Aorta (tissue), 5 donors: ENCODE results near the gene HECTD4. TPM values are rescaled to one million over a fixed set of nuclear protein-coding genes. Genes with fewer than 3 reads are reported as not detected.

Experiments
- ATAC-seq: fragments of 200-7000 bp; cut with Tn5 transposase; one replicate; pipeline ENCODE4 v1.9.1; 2022; ENCODE audit warnings: moderate library complexity; ENCODE audit not compliant: low FRiP score
- DNase-seq, 2 donors: peaks; one replicate each; pipeline ENCODE4 v3.0.0-alpha.2; 2020
- H3K27ac ChIP-seq, 2 donors: one replicate each; pipeline ENCODE4 v1.5.1; 2013; ENCODE audit warnings: low read length in 2 of 2, mild to moderate bottlenecking in 2 of 2, moderate library complexity in 2 of 2, control low read depth in 1 of 2, inconsistent platforms in 1 of 2, low read depth in 1 of 2
- H3K27me3 ChIP-seq, 2 donors: one replicate each; pipeline ENCODE4 v1.6.1; 2013; ENCODE audit warnings: control low read depth in 1 of 2, low read length in 1 of 2, mild to moderate bottlenecking in 1 of 2, moderate library complexity in 1 of 2; ENCODE audit not compliant: insufficient read depth in 2 of 2, control insufficient read depth in 1 of 2
- H3K36me3 ChIP-seq, 2 donors: one replicate each; pipeline ENCODE4 v1.6.1; 2013; ENCODE audit warnings: control low read depth in 1 of 2, low read length in 1 of 2, mild to moderate bottlenecking in 1 of 2; ENCODE audit not compliant: insufficient read depth in 2 of 2, control insufficient read depth in 1 of 2
- H3K4me1 ChIP-seq, 2 donors: one replicate each; pipeline ENCODE4 v1.6.1; 2013; ENCODE audit warnings: low read length in 2 of 2, control low read depth in 1 of 2, mild to moderate bottlenecking in 1 of 2, moderate library complexity in 1 of 2; ENCODE audit not compliant: insufficient read depth in 2 of 2, control insufficient read depth in 1 of 2
- H3K4me3 ChIP-seq, 2 donors: one replicate each; pipeline ENCODE4 v1.5.1; 2013; ENCODE audit warnings: low read length in 2 of 2, control low read depth in 1 of 2, mild to moderate bottlenecking in 1 of 2
- H3K9me3 ChIP-seq: one replicate; pipeline ENCODE4 v1.6.1; 2013; ENCODE audit warnings: mild to moderate bottlenecking, low read length; ENCODE audit not compliant: control insufficient read depth
- WGBS, 2 donors: extraction: QIAGEN DNeasy Blood & Tissue Kit; methylation state at CpG; one replicate each; pipeline ENCODE4 v1.1.7; 2013; 5-methylcytosine and 5-hydroxymethylcytosine counted together
- intact Hi-C, 2 donors: fragments of 100-400 bp; cut with DNase I; formaldehyde crosslinking; loops; one replicate each; pipeline versions ENCODE4 v1.14.2 to v1.15.0; 2022
- polyA plus RNA-seq, 2 donors: library from polyadenylated mRNA; stranded (reverse); fragments of 200-250 nt; gene quantifications; one replicate each; pipeline ENCODE4 v1.2.3, GENCODE V29; 2013
- total RNA-seq, 2 donors: library from RNA; stranded (reverse); fragmentation: NEBNext Ultra II Directional; extraction: Animal tissue kit (Norgen Biotek cat#: 25700); gene quantifications; one replicate each; pipeline ENCODE4 v1.2.1, GENCODE V29; 2021
- donor health status: healthy with polysubstance abuse.
- donor health status: Bipolar disorder and iron deficiency.
- donor health status: DM: no; HTN: no; CAD: no.
- donor health status: DM: no; HTN: no; CAD: no.
- donor health status: DM: yes; HTN: yes; CAD: no.

The HECTD4 gene
- total and polyA plus RNA-seq, 4 donors, result 16.0 to 78.5 (median 44.5) TPM

GRCh38 chr12:112176321-112177010, 205.8 kb downstream of the HECTD4 start:
- 87% methylated on average over 11 of the region's 11 CpGs for WGBS, 2 donors
- peak in 1 of 2 donors; percentile 41 for DNase-seq
- H3K4me1 ChIP-seq, result no peaks in the 10 kb centered on the region
- H3K27me3 ChIP-seq, result no peaks in the 10 kb centered on the region
- ATAC-seq, result no peak
- peaks cover 0 to 10% of the 10 kb centered on the region in 2 donors for H3K36me3 ChIP-seq
- intact Hi-C loops, result loop anchor here in 1 of 2 donors (10.0 kb wide), 1 partner anchor 232 kb away; no protein-coding TSS in a partner anchor
- no peak overlapping the region for H3K4me3 ChIP-seq
- no peaks in the 10 kb centered on the region for H3K9me3 ChIP-seq
- no peak overlapping the region for H3K27ac ChIP-seq

GRCh38 chr12:112175361-112176155, 206.7 kb downstream of the HECTD4 start:
- Histone ChIP-seq H3K27ac (no peak overlapping the region), H3K36me3 (peaks cover 0 to 14% of the 10 kb centered on the region in 2 donors), H3K27me3 (no peaks in the 10 kb centered on the region), H3K9me3 (no peaks in the 10 kb centered on the region), H3K4me3 (no peak overlapping the region), H3K4me1 (no peaks in the 10 kb centered on the region)
- DNase-seq (peak in 1 of 2 donors; percentile 38), ATAC-seq (no peak)
- intact Hi-C loops, result loop anchor here in 1 of 2 donors (10.0 kb wide), 1 partner anchor 231 kb away; no protein-coding TSS in a partner anchor
- 93% methylated on average over 20 of the region's 20 CpGs for WGBS, 2 donors

- intact Hi-C loops, result loop anchor here in 1 of 2 donors (10.0 kb wide), 1 partner anchor 228 kb away; no protein-coding TSS in a partner anchor
- Histone ChIP-seq H3K27ac (no peak overlapping the region), H3K36me3 (peaks cover 0 to 8% of the 10 kb centered on the region in 2 donors), H3K4me3 (no peak overlapping the region), H3K27me3 (no peaks in the 10 kb centered on the region), H3K9me3 (no peaks in the 10 kb centered on the region), H3K4me1 (no peaks in the 10 kb centered on the region)
- WGBS, 2 donors, result 96 to 97% methylated on average over 21 of the region's 21 CpGs
- DNase-seq (peak in 1 of 2 donors; percentile 59), ATAC-seq (no peak)
Measured at GRCh38 chr12:112172556-112173324, 209.5 kb downstream of the HECTD4 start.

DNA sequence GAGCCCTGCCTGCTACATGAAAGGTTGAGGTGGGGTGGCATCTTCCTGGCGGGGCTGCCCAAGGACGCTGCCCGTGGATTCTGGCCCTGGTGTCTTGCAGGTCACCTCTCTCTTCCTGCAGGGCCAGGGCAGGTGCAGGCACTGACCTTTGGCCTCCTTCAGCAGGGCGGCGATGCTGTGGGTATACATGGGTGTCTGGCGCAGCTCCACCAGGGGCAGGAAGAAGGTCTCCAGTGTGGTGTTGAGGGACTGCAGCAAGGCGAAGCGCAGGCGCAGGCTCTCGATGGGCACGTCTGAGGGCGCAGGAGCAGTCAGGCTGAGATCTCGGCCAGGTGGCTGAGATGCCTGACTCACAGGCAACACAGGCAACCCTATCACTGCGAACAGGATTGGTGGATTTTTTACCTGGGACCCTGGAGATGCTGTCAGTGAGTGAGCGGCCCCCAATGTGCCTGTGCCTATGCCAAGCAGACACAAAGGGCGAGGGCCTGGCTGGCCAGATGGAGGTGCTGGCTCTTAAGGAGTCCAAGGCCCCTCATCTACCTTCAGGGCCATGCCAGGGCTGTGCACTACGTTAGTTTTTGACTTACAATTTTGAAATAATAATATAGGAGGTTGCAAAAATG, 211.1 kb downstream of the HECTD4 start:
- DNase-seq, result peak in 1 of 2 donors; percentile 69
- Histone ChIP-seq H3K4me3 (no peak overlapping the region), H3K36me3 (peaks cover 0 to 8% of the 10 kb centered on the region in 2 donors), H3K27me3 (no peaks in the 10 kb centered on the region), H3K9me3 (no peaks in the 10 kb centered on the region), H3K27ac (no peak overlapping the region), H3K4me1 (no peaks in the 10 kb centered on the region)
- intact Hi-C loops, result loop anchor here in 1 of 2 donors (10.0 kb wide), 1 partner anchor 226 kb away; no protein-coding TSS in a partner anchor
- WGBS, 2 donors, result 93% methylated on average over 17 of the region's 17 CpGs
- no peak for ATAC-seq

GRCh38 chr12:112170376-112170775, 211.9 kb downstream of the HECTD4 start:
- ATAC-seq, result no peak
- intact Hi-C loops, result loop anchor here in 1 of 2 donors (10.0 kb wide), 1 partner anchor 226 kb away; no protein-coding TSS in a partner anchor
- peak in 1 of 2 donors; percentile 72 for DNase-seq
- Histone ChIP-seq H3K27ac (no peak overlapping the region), H3K9me3 (no peaks in the 10 kb centered on the region), H3K4me3 (no peak overlapping the region), H3K27me3 (no peaks in the 10 kb centered on the region), H3K4me1 (no peaks in the 10 kb centered on the region), H3K36me3 (peaks cover 0 to 5% of the 10 kb centered on the region in 2 donors)
- WGBS, 2 donors, result 67 to 68% methylated on average over 8 of the region's 8 CpGs

DNA sequence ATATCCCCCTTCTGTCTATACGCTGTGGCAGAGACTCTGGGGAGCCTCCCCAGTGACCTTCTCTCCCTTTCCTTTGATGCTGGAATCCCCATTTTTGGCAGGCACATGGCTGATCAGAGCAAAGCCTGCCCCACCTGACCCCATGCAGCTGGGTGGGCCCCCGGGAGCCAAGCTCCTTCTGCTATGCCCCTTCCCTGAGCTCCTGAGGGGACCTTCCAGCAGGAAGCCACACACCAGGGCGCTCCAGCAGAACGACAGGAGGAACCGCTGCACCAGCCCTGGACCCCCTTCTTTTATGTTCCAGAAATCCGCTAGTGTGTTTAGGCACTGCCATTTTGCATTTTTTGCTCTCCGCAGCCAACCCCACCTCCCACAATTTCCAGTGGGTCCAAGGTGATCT, 212.3 kb downstream of the HECTD4 start:
- no peaks in the 10 kb centered on the region for H3K9me3 ChIP-seq
- H3K36me3 ChIP-seq, result peaks cover 0 to 5% of the 10 kb centered on the region in 2 donors
- ATAC-seq (no peak), DNase-seq (peak in 1 of 2 donors; percentile 51)
- intact Hi-C loops, result loop anchor here in 1 of 2 donors (10.0 kb wide), 1 partner anchor 225 kb away; no protein-coding TSS in a partner anchor
- no peak overlapping the region for H3K27ac ChIP-seq
- no peaks in the 10 kb centered on the region for H3K4me1 ChIP-seq
- H3K4me3 ChIP-seq, result no peak overlapping the region
- WGBS, 2 donors, result 89 to 91% methylated on average over 7 of the region's 7 CpGs
- no peaks in the 10 kb centered on the region for H3K27me3 ChIP-seq

GRCh38 chr12:112169161-112169872, 212.9 kb downstream of the HECTD4 start:
- WGBS, 2 donors, result 84 to 86% methylated on average over 19 of the region's 19 CpGs
- Histone ChIP-seq H3K36me3 (peaks cover 0 to 5% of the 10 kb centered on the region in 2 donors), H3K4me3 (no peak overlapping the region), H3K4me1 (no peaks in the 10 kb centered on the region), H3K27me3 (no peaks in the 10 kb centered on the region), H3K9me3 (no peaks in the 10 kb centered on the region), H3K27ac (no peak overlapping the region)
- DNase-seq (peak in 1 of 2 donors; percentile 65), ATAC-seq (no peak)
- intact Hi-C loops, result no loop called here
